ENCODE results near the gene DLG2. TPM values are rescaled to one million over a fixed set of nuclear protein-coding genes. Genes with fewer than 3 reads are reported as not detected.
A peak's percentile ranks its signal among the peaks of the same experiment; 100 is the strongest.

The DLG2 gene
- total and polyA plus RNA-seq, 2 of the 8 experiments (the other 6 are each of a cell fraction or from before 2014, with no cell fraction given): 1.7 to 14.3 TPM

GRCh38 chr11:83649528-83649855 lies 1977.7 kb downstream of the DLG2 start:
- no peaks in the 10 kb centered on the region for H4K20me1 ChIP-seq (replicated peaks in 1 of 2; ENCODE audit: control insufficient read depth in 1 of 2, insufficient read depth in 2 of 2, low read length in 2 of 2)
- WGBS, 2 experiments (ENCODE audit: extremely low coverage in 1 of 2, insufficient coverage in 1 of 2, insufficient read length in 1 of 2, insufficient replicate concordance in 2 of 2, low coverage in 1 of 2, low lambda C conversion rate in 2 of 2, missing lambda C conversion rate in 1 of 2): 63% methylated on average over 1 of the region's 1 CpG; no CpG with 5 or more reads in 1 of the 2 experiments
- H3K23ac ChIP-seq (ENCODE audit: insufficient read length): no peak overlapping the region
- no peak overlapping the region for H3K4ac ChIP-seq (replicated peaks; ENCODE audit: insufficient read length, low read depth, low read length)
- no peak overlapping the region for H3K4me2 ChIP-seq (ENCODE audit: insufficient read depth in 1 of 2, low read depth in 2 of 2, low read length in 2 of 2)
- no peak overlapping the region for H2AK5ac ChIP-seq (ENCODE audit: low read depth, low read length)
- POLR2A ChIA-PET (ENCODE audit: partially characterized antibody): no interaction called here
- no peak overlapping the region for H4K8ac ChIP-seq (ENCODE audit: extremely low read depth, insufficient read depth, low read length)
- H3K27ac ChIP-seq (ENCODE audit: low read depth, low read length): no peak overlapping the region
- H3K14ac ChIP-seq (ENCODE audit: insufficient read length): no peak overlapping the region
- CTCF ChIA-PET (ENCODE audit: partially characterized antibody): no interaction called here
- no peak for DNase-seq (ENCODE audit: low read depth in 1 of 2, low spot score in 2 of 2)
- TF ChIP-seq TEAD4 (IDR thresholded peaks at IDR 0.05; ENCODE audit: low read depth, low read length) (peak; percentile 55; the same call in 1 of the 2 replicates), MAFK (IDR thresholded peaks at IDR 0.05; ENCODE audit: low read depth, low read length) (peak; percentile 34; the same call in 1 of the 2 replicates), RFX5 (IDR thresholded peaks at IDR 0.05; ENCODE audit: borderline replicate concordance, low read depth, low read length) (no peak)
- H3K4me3 ChIP-seq (ENCODE audit: extremely low read depth in 1 of 4, insufficient read depth in 2 of 4, low read depth in 3 of 4, low read length in 4 of 4): no peak overlapping the region
- H3K27me3 ChIP-seq (replicated peaks in 1 of 4; ENCODE audit: control insufficient read depth in 3 of 4, extremely low read depth in 1 of 4, insufficient read depth in 3 of 4, low read length in 3 of 4): no peaks in the 10 kb centered on the region
- no peak overlapping the region for H4K5ac ChIP-seq (ENCODE audit: insufficient read length, low read depth, low read length)
- 0 out of 2 replicates have a peak overlapping the region, but pooled peaks have one; percentile 29 for H2BK12ac ChIP-seq (ENCODE audit: low read depth, low read length)
- peaks cover 0 to 8% (median 3%) of the 10 kb centered on the region in 4 experiments; a peak in 2 of 7 replicates for H3K4me1 ChIP-seq (replicated peaks in 1 of 4; ENCODE audit: control insufficient read depth in 3 of 4, insufficient read depth in 4 of 4, low read length in 3 of 4)
- no peaks in the 10 kb centered on the region for H3K9me3 ChIP-seq (ENCODE audit: insufficient read depth in 2 of 2, low read depth in 1 of 2, low read length in 1 of 2)
- no peaks in the 10 kb centered on the region for H3K79me1 ChIP-seq (ENCODE audit: low read depth, low read length)
- no peak overlapping the region for H2BK120ac ChIP-seq (replicated peaks; ENCODE audit: low read depth, low read length)
- H3K23me2 ChIP-seq (ENCODE audit: low read depth, low read length): no peaks in the 10 kb centered on the region
- no peak overlapping the region for H3K18ac ChIP-seq (ENCODE audit: extremely low read depth, low read length)
- no peak overlapping the region for H2BK15ac ChIP-seq (ENCODE audit: low read length)
- H2BK5ac ChIP-seq (ENCODE audit: low read depth, low read length): no peak overlapping the region
- H2BK20ac ChIP-seq (ENCODE audit: low read length): no peak overlapping the region; the same call in 1 of the 2 replicates
- no peak overlapping the region for H3K56ac ChIP-seq (replicated peaks; ENCODE audit: insufficient read length, low read depth, low read length)
- H3K9ac ChIP-seq (replicated peaks in 1 of 4; ENCODE audit: extremely low read depth in 1 of 4, low read depth in 3 of 4, low read length in 3 of 4): no peak overlapping the region
- H3K36me3 ChIP-seq (ENCODE audit: control insufficient read depth in 2 of 4, insufficient read depth in 4 of 4, low read length in 3 of 4): no peaks in the 10 kb centered on the region
- no peak overlapping the region for H4K91ac ChIP-seq (replicated peaks; ENCODE audit: insufficient read length, low read length)
- FAIRE-seq: no peak
- H3K79me2 ChIP-seq (ENCODE audit: control insufficient read depth in 1 of 2, insufficient read depth in 2 of 2, low read length in 2 of 2): no peaks in the 10 kb centered on the region
- H2AFZ ChIP-seq (ENCODE audit: low read length): no peak overlapping the region
